Lung (tissue), 12 donors: Measurements from ENCODE around the gene CRY1. TPM values are rescaled to one million over a fixed set of nuclear protein-coding genes. Genes with fewer than 3 reads are reported as not detected.

ENCODE experiments used
- ATAC-seq: fragments of 200-7000 bp; cut with Tn5 transposase; one replicate; pipeline ENCODE4 v1.9.1; 2020; ENCODE audit warnings: moderate number of reproducible peaks; ENCODE audit not compliant: insufficient read depth, low FRiP score
- DNase-seq, 3 donors: peaks; one replicate each; pipeline ENCODE4 v3.0.0-alpha.2; 2013 to 2017
- H3K27ac ChIP-seq, 2 donors: one replicate each; pipeline ENCODE4 v1.5.1; 2013; ENCODE audit warnings: mild to moderate bottlenecking in 2 of 2, moderate library complexity in 2 of 2, control low read depth in 1 of 2, inconsistent platforms in 1 of 2, low read depth in 1 of 2, low read length in 1 of 2
- H3K27me3 ChIP-seq, 3 donors: one replicate each; pipeline ENCODE4 v1.5.1; 2013; ENCODE audit warnings: low read length in 2 of 3; ENCODE audit not compliant: control insufficient read depth in 3 of 3, insufficient read depth in 3 of 3
- H3K36me3 ChIP-seq, 4 donors: one replicate each; pipeline ENCODE4 v1.5.1; 2013; ENCODE audit warnings: low read length in 4 of 4, mild to moderate bottlenecking in 1 of 4, moderate library complexity in 1 of 4; ENCODE audit not compliant: control insufficient read depth in 4 of 4, insufficient read depth in 4 of 4
- H3K4me1 ChIP-seq, 5 donors: one replicate each; pipeline ENCODE4 v1.5.1; 2013; ENCODE audit warnings: low read length in 5 of 5, mild to moderate bottlenecking in 2 of 5, moderate library complexity in 1 of 5; ENCODE audit not compliant: control insufficient read depth in 5 of 5, insufficient read depth in 5 of 5
- H3K4me3 ChIP-seq: one replicate; pipeline ENCODE4 v1.5.1; 2013; ENCODE audit warnings: mild to moderate bottlenecking, control low read depth, moderate library complexity
- H3K9ac ChIP-seq, 2 donors: one replicate each; pipeline ENCODE4 v1.5.1; 2013; ENCODE audit warnings: low read length in 2 of 2, control low read depth in 1 of 2; ENCODE audit not compliant: insufficient read depth in 1 of 2
- H3K9me3 ChIP-seq, 4 donors: one replicate each; pipeline ENCODE4 v1.5.1; 2013; ENCODE audit warnings: low read length in 3 of 4, mild to moderate bottlenecking in 1 of 4, moderate library complexity in 1 of 4; ENCODE audit not compliant: control insufficient read depth in 4 of 4, insufficient read depth in 3 of 4
- CTCF ChIP-seq: IDR thresholded peaks from 2 replicates; pipeline ENCODE4 v1.5.1; 2012; ENCODE audit warnings: mild to moderate bottlenecking; ENCODE audit errors: control extremely low read depth, extremely low read depth
- WGBS, 2 donors: extraction: QIAGEN DNeasy Blood & Tissue Kit; methylation state at CpG; one replicate each; pipeline ENCODE4 v1.1.7; 2013; 5-methylcytosine and 5-hydroxymethylcytosine counted together
- polyA plus RNA-seq, 2 donors: library from polyadenylated mRNA; stranded (reverse); fragments of 200-250 nt; gene quantifications; one replicate each; pipeline ENCODE4 v1.2.1, GENCODE V29; 2013
- total RNA-seq, 2 donors: library from RNA; depleted of rRNA in 1 of 2; stranded (reverse); fragments of >200 nt in 1 of 2; gene quantifications; one replicate each; pipeline ENCODE4 v1.2.1, GENCODE V29; 2014 to 2021
- donor health status: control.
- donor health status: control.
- donor health status: Bipolar disorder and iron deficiency.
- donor health status: healthy.
- donor health status: DM: yes; HTN: yes; CAD: no.

Gene CRY1
- total and polyA plus RNA-seq, 4 donors: 5.6 to 37.2 (median 17.9) TPM

DNA sequence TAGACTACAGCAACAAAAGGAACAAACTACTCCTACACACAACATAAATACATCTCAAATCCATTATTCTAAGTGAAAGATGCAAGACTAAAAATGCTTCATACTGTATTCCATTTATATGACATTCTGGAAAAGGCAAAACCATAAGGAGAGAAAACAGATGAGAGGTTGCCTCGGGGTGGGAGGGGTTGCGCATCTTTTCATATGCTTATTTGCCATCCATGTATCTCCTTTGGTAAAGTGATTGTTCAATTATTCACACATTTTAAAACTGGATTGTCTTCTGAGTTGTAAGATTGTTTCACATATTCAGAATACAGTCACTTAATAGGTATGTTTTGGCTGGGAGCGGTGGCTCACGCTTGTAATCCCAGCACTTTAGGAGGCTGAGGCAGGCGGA, 142.8 kb downstream of the CRY1 start:
- no peaks in the 10 kb centered on the region for H3K36me3 ChIP-seq
- no peak for DNase-seq
- no peaks in the 10 kb centered on the region for H3K9me3 ChIP-seq
- ATAC-seq: no peak
- 96 to 97% methylated on average over 5 of the region's 5 CpGs for WGBS, 2 donors
- H3K4me3 ChIP-seq: no peak overlapping the region
- H3K27ac ChIP-seq: no peak overlapping the region
- no peaks in the 10 kb centered on the region for H3K27me3 ChIP-seq
- H3K4me1 ChIP-seq: peaks cover 0 to 9% (median 0%) of the 10 kb centered on the region in 5 donors
- no peak for TF ChIP-seq CTCF
- no peak overlapping the region for H3K9ac ChIP-seq

- H3K9ac ChIP-seq: no peak overlapping the region
- no peaks in the 10 kb centered on the region for H3K9me3 ChIP-seq
- no peak for TF ChIP-seq CTCF
- no peak for ATAC-seq
- no peaks in the 10 kb centered on the region for H3K27me3 ChIP-seq
- no peaks in the 10 kb centered on the region for H3K36me3 ChIP-seq
- no peak for DNase-seq
- no peak overlapping the region for H3K27ac ChIP-seq
- H3K4me3 ChIP-seq: no peak overlapping the region
- H3K4me1 ChIP-seq: no peaks in the 10 kb centered on the region
Measured at GRCh38 chr12:106947461-106947860, 145.9 kb downstream of the CRY1 start.

DNA sequence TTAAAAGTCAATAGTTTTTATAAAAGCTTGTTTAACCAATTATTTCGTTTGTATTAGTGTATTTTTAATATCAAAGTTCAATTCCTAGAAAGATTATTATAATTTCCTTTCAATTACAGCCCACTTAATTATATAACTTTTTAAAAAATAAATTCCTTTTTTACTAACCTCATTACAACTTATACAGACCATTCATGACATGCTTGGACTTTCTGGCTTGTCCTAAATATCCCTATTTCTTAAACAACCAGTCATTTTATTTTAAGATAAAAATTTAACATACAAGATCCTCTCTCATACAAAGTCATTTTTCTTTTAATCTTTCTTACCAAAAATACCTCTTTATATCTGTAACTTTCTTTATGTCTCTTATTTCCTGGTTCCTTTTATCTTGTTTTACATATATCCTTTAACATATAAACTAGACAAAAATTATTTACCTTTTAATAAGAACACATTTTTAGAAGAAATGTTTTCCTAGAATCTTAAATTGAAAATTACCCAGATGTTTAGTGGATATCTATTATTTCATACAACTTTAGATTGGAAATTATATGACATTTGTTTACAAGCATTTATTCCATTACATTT, 148.0 kb downstream of the CRY1 start:
- no peak overlapping the region for H3K4me3 ChIP-seq
- H3K9me3 ChIP-seq: no peaks in the 10 kb centered on the region
- no peak overlapping the region for H3K27ac ChIP-seq
- WGBS, 2 donors: 23 to 28% methylated on average over 1 of the region's 1 CpG
- no peaks in the 10 kb centered on the region for H3K36me3 ChIP-seq
- no peak for ATAC-seq
- no peaks in the 10 kb centered on the region for H3K4me1 ChIP-seq
- no peak for TF ChIP-seq CTCF
- no peaks in the 10 kb centered on the region for H3K27me3 ChIP-seq
- no peak for DNase-seq
- no peak overlapping the region for H3K9ac ChIP-seq

DNA sequence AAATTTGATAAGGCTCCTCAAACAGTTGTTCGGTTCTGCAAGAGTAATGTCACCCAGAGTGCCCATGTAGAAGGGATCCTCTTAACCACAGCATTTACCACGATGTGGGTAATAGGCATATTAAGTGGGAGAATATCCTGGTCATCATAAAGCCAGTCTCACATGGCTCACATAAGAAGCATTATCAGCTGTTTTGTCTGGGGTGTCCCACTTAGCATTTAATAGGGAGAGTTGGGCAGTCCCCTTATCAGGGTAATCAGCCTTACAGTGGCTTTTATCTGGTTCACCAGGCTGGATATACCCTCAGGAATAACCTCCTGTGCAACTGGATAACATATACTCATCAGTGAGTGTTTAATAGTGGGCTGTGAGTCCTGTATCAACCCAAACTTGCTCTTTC, 150.6 kb downstream of the CRY1 start:
- 88 to 91% methylated on average over 2 of the region's 2 CpGs for WGBS, 2 donors
- ATAC-seq (no peak), DNase-seq (no peak)
- TF ChIP-seq CTCF: no peak
- no peaks in the 10 kb centered on the region for H3K9me3 ChIP-seq
- no peak overlapping the region for H3K27ac ChIP-seq
- no peak overlapping the region for H3K9ac ChIP-seq
- H3K4me1 ChIP-seq: no peaks in the 10 kb centered on the region
- H3K4me3 ChIP-seq: no peak overlapping the region
- H3K27me3 ChIP-seq: no peaks in the 10 kb centered on the region
- no peaks in the 10 kb centered on the region for H3K36me3 ChIP-seq
